K562 (cell line): ENCODE data around the gene AQP1. TPM values are rescaled to one million over a fixed set of nuclear protein-coding genes. Genes with fewer than 3 reads are reported as not detected.

Experiments used
- ATAC-seq: fragments of 200-7000 bp; cut with Tn5 transposase; 3 replicates; pipeline ENCODE4 v1.9.1; 2020; ENCODE audit warnings: moderate library complexity
- BruUV-seq: library from RNA; stranded (reverse); fragments of 400-500 nt; replicated peaks from 2 replicates; lab custom pipeline; 2021; lab: Mats Ljungman, UMichigan
- CTCF ChIA-PET: fragments of 300-600 bp; formaldehyde crosslinking; extraction: SDS; loops from one replicate; lab custom pipeline; 2021; ENCODE audit warnings: low intra/inter-chr PET ratio; lab: Yijun Ruan, JAX
- POLR2A ChIA-PET: fragments of 300-600, 350-650 bp; sonication (Branson Sonifier 250); formaldehyde crosslinking; extraction: SDS; loops from one replicate; lab custom pipeline; 2021; ENCODE audit warnings: antibody characterized with exemption, inconsistent platforms; lab: Yijun Ruan, JAX
- DNase-seq, 4 experiments: peaks; one replicate each; pipeline versions ENCODE4 v3.0.0 to v3.0.0-alpha.2; 2011 to 2018; ENCODE audit warnings: low spot score in 3 of 4, mixed read lengths in 3 of 4; ENCODE audit errors: extremely low read depth in 1 of 4
- FAIRE-seq: peaks from 2 replicates; lab custom pipeline; 2011; peaks lifted over from hg19 to GRCh38; lab: Jason Lieb, UNC
- H2AFZ ChIP-seq: 2 replicates; pipeline ENCODE4 v1.6.0; 2011; ENCODE audit warnings: low read depth, low read length, control low read depth, inconsistent platforms
- H3K27ac ChIP-seq: fragments of 200-600 bp; 3 replicates; pipeline ENCODE4 v1.8.0; 2011; ENCODE audit warnings: low read depth, mild to moderate bottlenecking, control low read depth, inconsistent platforms, low read length, moderate library complexity, mixed read lengths; ENCODE audit errors: extremely low read depth
- H3K27me3 ChIP-seq, 2 experiments: fragments of 300-600 bp in 1 of 2; 2 replicates in 1 of 2; 3 replicates in 1 of 2; pipeline versions ENCODE4 v1.6.0 to v1.8.0; 2011; ENCODE audit warnings: inconsistent platforms in 2 of 2, low read length in 2 of 2, mild to moderate bottlenecking in 1 of 2, mixed read lengths in 1 of 2, moderate library complexity in 1 of 2; ENCODE audit not compliant: control insufficient read depth in 2 of 2, insufficient read depth in 2 of 2
- H3K36me3 ChIP-seq: fragments of 300-600 bp; 3 replicates; pipeline ENCODE4 v1.8.0; 2011; ENCODE audit warnings: mild to moderate bottlenecking, low read length, inconsistent platforms; ENCODE audit not compliant: control insufficient read depth, insufficient read depth
- H3K4me1 ChIP-seq, 2 experiments: fragments of 200-600 bp in 1 of 2; replicated peaks in 1 of 2; 2 replicates in 1 of 2; 3 replicates in 1 of 2; pipeline versions ENCODE4 v1.5.1 to v1.8.0; 2011; ENCODE audit warnings: inconsistent platforms in 2 of 2, low read length in 2 of 2, mild to moderate bottlenecking in 1 of 2, mixed read lengths in 1 of 2, moderate library complexity in 1 of 2; ENCODE audit not compliant: control insufficient read depth in 2 of 2, insufficient read depth in 2 of 2
- H3K4me2 ChIP-seq: 2 replicates; pipeline ENCODE4 v1.6.1; 2011; ENCODE audit warnings: low read length, control low read depth, inconsistent platforms, mixed read lengths; ENCODE audit not compliant: insufficient read depth
- H3K4me3 ChIP-seq: fragments of 200-600 bp; sonication (generic), shearing (Covaris generic); 2 replicates; pipeline ENCODE4 v1.5.1; 2016; ENCODE audit warnings: control low read depth, inconsistent platforms
- H3K79me2 ChIP-seq: fragments of 200-600 bp; 3 replicates; pipeline ENCODE4 v1.8.0; 2011; ENCODE audit warnings: low read length, inconsistent platforms; ENCODE audit not compliant: control insufficient read depth, insufficient read depth
- H3K9ac ChIP-seq, 2 experiments: 2 replicates each; pipeline versions ENCODE4 v1.6.0 to v1.6.1; 2011; ENCODE audit warnings: low read depth in 2 of 2, low read length in 2 of 2, control low read depth in 1 of 2, inconsistent platforms in 1 of 2, mild to moderate bottlenecking in 1 of 2, mixed read lengths in 1 of 2; ENCODE audit not compliant: insufficient read depth in 1 of 2
- H3K9me1 ChIP-seq: one replicate; pipeline ENCODE4 v1.6.0; 2011; ENCODE audit warnings: inconsistent platforms, mild to moderate bottlenecking, low read length, moderate library complexity; ENCODE audit not compliant: control insufficient read depth, insufficient read depth
- H3K9me3 ChIP-seq: replicated peaks from 2 replicates; pipeline ENCODE4 v1.5.1; 2011; ENCODE audit warnings: low read depth, low read length, inconsistent platforms; ENCODE audit not compliant: control insufficient read depth, insufficient read depth
- H4K20me1 ChIP-seq: replicated peaks from 2 replicates; pipeline ENCODE4 v1.6.1; 2011; ENCODE audit warnings: low read length, inconsistent platforms, mixed read lengths; ENCODE audit not compliant: control insufficient read depth, insufficient read depth
- ESRRA ChIP-seq: fragments of 450-650 bp; IDR thresholded peaks from 2 replicates; pipeline ENCODE4 v1.6.1; 2014; ENCODE audit warnings: low read depth, mild to moderate bottlenecking, moderate library complexity, borderline replicate concordance
- RBM15 ChIP-seq: fragments of 200-400 bp; formaldehyde crosslinking; IDR thresholded peaks from 2 replicates; pipeline ENCODE4 v1.6.1; 2018; ENCODE audit warnings: mild to moderate bottlenecking, low read length, moderate library complexity; ENCODE audit not compliant: insufficient read depth
- ZFP30 ChIP-seq: fragments of 250-450 bp; sonication (Bioruptor Pico); IDR thresholded peaks from 2 replicates; pipeline ENCODE4 v1.8.0; 2022; ENCODE audit warnings: moderate library complexity, mild to moderate bottlenecking, inconsistent platforms, borderline replicate concordance
- ZNF232 ChIP-seq: sonication (generic); formaldehyde crosslinking; IDR thresholded peaks from 2 replicates; pipeline ENCODE4 v1.8.0; 2022; ENCODE audit warnings: mild to moderate bottlenecking, missing genetic modification reagents
- WGBS: fragments of 100-300 bp; shearing (Covaris generic); methylation state at CpG from one replicate; pipeline ENCODE4 v1.1.6; 2016; ENCODE audit warnings: low coverage, mixed read lengths; ENCODE audit not compliant: insufficient coverage; ENCODE audit errors: missing lambda C conversion rate; 5-methylcytosine and 5-hydroxymethylcytosine counted together
- in situ Hi-C: fragments of 300-500 bp; cut with MboI; formaldehyde crosslinking; loops from 4 replicates; pipeline ENCODE4 v1.15.0; 2018; ENCODE audit warnings: inconsistent platforms, mixed read lengths
- intact Hi-C: fragments of 100-400 bp; cut with micrococcal nuclease; formaldehyde crosslinking; loops from 2 replicates; pipeline ENCODE4 v1.14.2; 2022
- polyA plus RNA-seq, 8 experiments: library from polyadenylated mRNA; depleted of rRNA in 4 of 8; stranded (reverse) in 5 of 8; unstranded in 3 of 8; fragments of >200 nt; fragmentation: Nextera tagmentation in 2 of 8; fragmentation: Illumina TruSeq in 1 of 8; extraction: Ambion mirVana in 2 of 8; extraction: Trizol in 1 of 8; gene quantifications; 2 replicates each; pipeline versions ENCODE4 v1.2.1 to v1.2.3, GENCODE V29; 2011 to 2014; ENCODE audit warnings: inconsistent platforms in 1 of 8, missing spikeins in 1 of 8
- total RNA-seq, 7 experiments: library from RNA; depleted of rRNA in 6 of 7; stranded (reverse); fragments of >200 nt in 6 of 7; fragmentation: Illumina TruSeq in 2 of 7; extraction: Trizol in 2 of 7; gene quantifications; 2 replicates each; pipeline versions ENCODE4 v1.2.1 to v1.2.3, GENCODE V29; 2011 to 2021; ENCODE audit warnings: low replicate concordance in 1 of 7
- TF ChIP-seq, protein P1 (sequence below): sonication (generic); formaldehyde crosslinking; IDR thresholded peaks from 2 replicates; pipeline ENCODE4 v1.9.0; 2022; ENCODE audit warnings: mild to moderate bottlenecking, missing genetic modification reagents
- TF ChIP-seq, protein P2 (sequence below): fragments of 250-450 bp; sonication (Bioruptor Pico); IDR thresholded peaks from 2 replicates; pipeline ENCODE4 v1.8.0; 2021; ENCODE audit warnings: moderate library complexity, mild to moderate bottlenecking, inconsistent platforms
- TF ChIP-seq, protein P3 (sequence below): IDR thresholded peaks from 3 replicates; pipeline ENCODE4 v1.6.1; 2011; ENCODE audit warnings: borderline replicate concordance, mild to moderate bottlenecking, moderate library complexity; ENCODE audit not compliant: insufficient read length; ENCODE audit errors: extremely low read depth
- TF ChIP-seq, protein P4 (sequence below): fragments of 250-450 bp; sonication (Bioruptor Pico); IDR thresholded peaks from 2 replicates; pipeline ENCODE4 v1.4.0; 2020; ENCODE audit warnings: borderline replicate concordance

The AQP1 gene
- total and polyA plus RNA-seq, 9 of the 15 experiments (the other 6 are each of a cell fraction or from before 2014, with no cell fraction given), result 0.18 to 12.6 (median 4.1) TPM

DNA sequence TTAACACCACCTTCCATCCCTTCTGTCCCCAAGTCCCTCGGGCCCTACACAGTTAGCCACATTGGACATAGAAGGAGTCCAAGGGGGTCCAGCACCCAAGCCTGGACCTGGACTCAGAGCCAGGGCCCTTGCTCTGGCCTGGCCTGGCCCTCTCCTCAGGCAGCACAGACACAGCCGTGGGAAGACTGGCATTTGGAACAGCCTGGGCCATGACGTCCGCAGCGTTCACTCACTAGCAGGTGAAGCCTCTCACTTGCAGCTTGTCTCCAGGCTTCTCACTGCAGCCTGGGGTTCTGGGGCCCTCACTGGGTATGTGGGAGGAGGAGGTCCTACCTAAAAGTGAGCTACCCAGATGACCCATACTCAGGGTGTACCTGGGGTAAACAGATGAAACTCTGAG, 33.7 kb upstream of the AQP1 start:
- ChIA-PET CTCF (no interaction called here), POLR2A (interaction anchor here (0.7 to 1.7 kb wide), 3 partner anchors 12 to 57 kb away, joined by 3 to 11 read pairs (median 4); no protein-coding TSS in a partner anchor)
- ATAC-seq, result no peak
- H3K79me2 ChIP-seq, result no peaks in the 10 kb centered on the region
- H4K20me1 ChIP-seq, result no peaks in the 10 kb centered on the region
- H3K27ac ChIP-seq, result no peak overlapping the region
- H3K4me3 ChIP-seq, result no peak overlapping the region
- BruUV-seq, result no TSS peak
- in situ Hi-C loops, result no loop called here
- peaks cover 5 to 11% of the 10 kb centered on the region in 2 experiments; a peak in 4 of 5 replicates for H3K4me1 ChIP-seq
- H3K4me2 ChIP-seq, result no peak overlapping the region
- no peak for DNase-seq
- H3K9ac ChIP-seq, result 0 out of 4 replicates have a peak overlapping the region, but pooled peaks of 1 of the 2 experiments have one; percentile 17
- no peak overlapping the region for H2AFZ ChIP-seq
- H3K9me1 ChIP-seq, result peaks cover 2% of the 10 kb centered on the region
- intact Hi-C loops, result no loop called here
- no peaks in the 10 kb centered on the region for H3K9me3 ChIP-seq
- WGBS, result 50% methylated on average over 2 of the region's 5 CpGs
- H3K36me3 ChIP-seq, result no peaks in the 10 kb centered on the region
- TF ChIP-seq, protein P1, sequence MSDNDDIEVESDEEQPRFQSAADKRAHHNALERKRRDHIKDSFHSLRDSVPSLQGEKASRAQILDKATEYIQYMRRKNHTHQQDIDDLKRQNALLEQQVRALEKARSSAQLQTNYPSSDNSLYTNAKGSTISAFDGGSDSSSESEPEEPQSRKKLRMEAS (CRISPR knock-in tag), result no peak
- TF ChIP-seq ESRRA (no peak), ZFP30 (no peak), ZNF232 (CRISPR knock-in tag) (no peak), RBM15 (no peak)
- TF ChIP-seq, protein P2, sequence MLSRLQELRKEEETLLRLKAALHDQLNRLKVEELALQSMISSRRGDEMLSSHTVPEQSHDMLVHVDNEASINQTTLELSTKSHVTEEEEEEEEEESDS (CRISPR knock-in tag), result no peak
- TF ChIP-seq, protein P3, sequence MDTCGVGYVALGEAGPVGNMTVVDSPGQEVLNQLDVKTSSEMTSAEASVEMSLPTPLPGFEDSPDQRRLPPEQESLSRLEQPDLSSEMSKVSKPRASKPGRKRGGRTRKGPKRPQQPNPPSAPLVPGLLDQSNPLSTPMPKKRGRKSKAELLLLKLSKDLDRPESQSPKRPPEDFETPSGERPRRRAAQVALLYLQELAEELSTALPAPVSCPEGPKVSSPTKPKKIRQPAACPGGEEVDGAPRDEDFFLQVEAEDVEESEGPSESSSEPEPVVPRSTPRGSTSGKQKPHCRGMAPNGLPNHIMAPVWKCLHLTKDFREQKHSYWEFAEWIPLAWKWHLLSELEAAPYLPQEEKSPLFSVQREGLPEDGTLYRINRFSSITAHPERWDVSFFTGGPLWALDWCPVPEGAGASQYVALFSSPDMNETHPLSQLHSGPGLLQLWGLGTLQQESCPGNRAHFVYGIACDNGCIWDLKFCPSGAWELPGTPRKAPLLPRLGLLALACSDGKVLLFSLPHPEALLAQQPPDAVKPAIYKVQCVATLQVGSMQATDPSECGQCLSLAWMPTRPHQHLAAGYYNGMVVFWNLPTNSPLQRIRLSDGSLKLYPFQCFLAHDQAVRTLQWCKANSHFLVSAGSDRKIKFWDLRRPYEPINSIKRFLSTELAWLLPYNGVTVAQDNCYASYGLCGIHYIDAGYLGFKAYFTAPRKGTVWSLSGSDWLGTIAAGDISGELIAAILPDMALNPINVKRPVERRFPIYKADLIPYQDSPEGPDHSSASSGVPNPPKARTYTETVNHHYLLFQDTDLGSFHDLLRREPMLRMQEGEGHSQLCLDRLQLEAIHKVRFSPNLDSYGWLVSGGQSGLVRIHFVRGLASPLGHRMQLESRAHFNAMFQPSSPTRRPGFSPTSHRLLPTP, result no peak
- TF ChIP-seq, protein P4, sequence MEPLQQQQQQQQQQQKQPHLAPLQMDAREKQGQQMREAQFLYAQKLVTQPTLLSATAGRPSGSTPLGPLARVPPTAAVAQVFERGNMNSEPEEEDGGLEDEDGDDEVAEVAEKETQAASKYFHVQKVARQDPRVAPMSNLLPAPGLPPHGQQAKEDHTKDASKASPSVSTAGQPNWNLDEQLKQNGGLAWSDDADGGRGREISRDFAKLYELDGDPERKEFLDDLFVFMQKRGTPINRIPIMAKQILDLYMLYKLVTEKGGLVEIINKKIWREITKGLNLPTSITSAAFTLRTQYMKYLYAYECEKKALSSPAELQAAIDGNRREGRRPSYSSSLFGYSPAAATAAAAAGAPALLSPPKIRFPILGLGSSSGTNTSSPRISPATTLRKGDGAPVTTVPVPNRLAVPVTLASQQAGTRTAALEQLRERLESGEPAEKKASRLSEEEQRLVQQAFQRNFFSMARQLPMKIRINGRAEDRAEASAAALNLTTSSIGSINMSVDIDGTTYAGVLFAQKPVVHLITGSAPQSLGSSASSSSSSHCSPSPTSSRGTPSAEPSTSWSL (CRISPR knock-in tag), result no peak
- FAIRE-seq, result no peak
- no peaks in the 10 kb centered on the region for H3K27me3 ChIP-seq
